Brain microvascular endothelial cell (primary cell): ENCODE data around the gene RPS6KA3.

Experiments used
- DNase-seq: peaks from one replicate; pipeline ENCODE4 v3.0.0-alpha.2; 2020
- H3K27ac ChIP-seq: fragments of 250-450 bp; sonication (Bioruptor Pico); 2 replicates; pipeline ENCODE4 v1.5.1; 2020; ENCODE audit warnings: mild to moderate bottlenecking, moderate library complexity
- H3K27me3 ChIP-seq: fragments of 250-450 bp; sonication (Bioruptor Pico); replicated peaks from 2 replicates; pipeline ENCODE4 v1.5.1; 2020; ENCODE audit warnings: mild to moderate bottlenecking
- H3K36me3 ChIP-seq: fragments of 250-450 bp; sonication (Bioruptor Pico); replicated peaks from 2 replicates; pipeline ENCODE4 v1.5.1; 2020; ENCODE audit warnings: mild to moderate bottlenecking
- H3K4me3 ChIP-seq: 2 replicates; pipeline ENCODE4 v1.5.1; 2011; ENCODE audit warnings: low read depth, mild to moderate bottlenecking, control low read depth, low read length, moderate library complexity
- CTCF ChIP-seq: IDR thresholded peaks from 2 replicates; pipeline ENCODE4 v1.5.1; 2011; ENCODE audit warnings: low read depth, mild to moderate bottlenecking, moderate library complexity, low read length, control low read depth, inconsistent platforms; ENCODE audit errors: missing control alignments
- in situ Hi-C: cut with HindIII; loops from 2 replicates; pipeline ENCODE4 v1.10.0; 2017; ENCODE audit warnings: low sequenced_read_pairs, low pct_ligation_motif_present

Gene RPS6KA3

GRCh38 chrX:20284992-20285391, 18.3 kb upstream of the RPS6KA3 start:
- in situ Hi-C loops, result no loop called here

DNA sequence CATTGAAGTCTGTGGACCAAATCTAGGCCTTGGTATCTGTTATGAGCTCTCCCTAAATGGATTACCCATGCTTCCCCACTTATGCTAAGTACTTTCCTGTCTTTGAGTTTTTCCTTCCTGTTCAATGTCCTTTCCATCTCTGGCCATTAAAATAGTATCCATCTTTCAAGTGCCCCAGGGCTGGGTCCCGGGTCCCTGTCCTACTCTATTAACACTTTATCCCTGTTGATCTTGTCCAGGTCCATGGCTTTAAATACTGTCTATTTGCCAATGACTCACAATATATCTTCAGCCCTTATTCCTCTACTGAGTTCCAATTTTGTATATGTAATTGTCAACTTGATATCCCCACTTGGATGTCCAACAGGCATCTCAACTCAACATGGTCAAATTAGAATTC, 17.7 kb upstream of the RPS6KA3 start:
- H3K4me3 ChIP-seq, result no peak overlapping the region
- H3K36me3 ChIP-seq, result no peaks in the 10 kb centered on the region
- no peaks in the 10 kb centered on the region for H3K27me3 ChIP-seq
- in situ Hi-C loops, result no loop called here
- DNase-seq, result no peak
- TF ChIP-seq CTCF, result no peak
- H3K27ac ChIP-seq, result no peak overlapping the region

More at GRCh38 chrX:20284992-20285391, 18.3 kb upstream of the RPS6KA3 start:
- H3K36me3 ChIP-seq, result no peaks in the 10 kb centered on the region
- no peak overlapping the region for H3K27ac ChIP-seq
- TF ChIP-seq CTCF, result no peak
- no peak overlapping the region for H3K4me3 ChIP-seq
- no peak for DNase-seq
- H3K27me3 ChIP-seq, result no peaks in the 10 kb centered on the region

DNA sequence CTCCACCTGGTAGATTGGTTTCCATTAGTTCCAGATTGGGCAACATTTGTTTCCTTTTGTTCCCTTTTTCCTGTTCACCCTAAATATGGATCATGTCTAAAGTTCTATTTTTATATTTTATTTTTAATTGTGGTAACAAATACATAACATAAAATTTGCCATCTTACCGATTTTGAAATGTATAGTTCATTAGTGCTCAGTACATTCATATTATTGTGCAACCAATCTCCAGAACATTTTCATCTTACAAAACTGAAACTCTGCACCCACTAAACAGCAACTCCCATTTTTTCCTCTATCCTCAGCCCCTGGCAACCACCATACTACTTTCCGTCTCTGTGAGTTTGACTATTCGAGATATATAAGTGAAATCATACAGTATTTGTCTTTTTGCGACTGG, 14.2 kb upstream of the RPS6KA3 start:
- H3K36me3 ChIP-seq, result no peaks in the 10 kb centered on the region
- TF ChIP-seq CTCF, result no peak
- no peak overlapping the region for H3K4me3 ChIP-seq
- no peak overlapping the region for H3K27ac ChIP-seq
- H3K27me3 ChIP-seq, result no peaks in the 10 kb centered on the region
- no peak for DNase-seq
- in situ Hi-C loops, result no loop called here

- Histone ChIP-seq H3K4me3 (no peak overlapping the region), H3K36me3 (no peaks in the 10 kb centered on the region), H3K27ac (no peak overlapping the region), H3K27me3 (no peaks in the 10 kb centered on the region)
- DNase-seq, result no peak
- in situ Hi-C loops, result no loop called here
- no peak for TF ChIP-seq CTCF
Measured at GRCh38 chrX:20274121-20274520, 7.4 kb upstream of the RPS6KA3 start.

DNA sequence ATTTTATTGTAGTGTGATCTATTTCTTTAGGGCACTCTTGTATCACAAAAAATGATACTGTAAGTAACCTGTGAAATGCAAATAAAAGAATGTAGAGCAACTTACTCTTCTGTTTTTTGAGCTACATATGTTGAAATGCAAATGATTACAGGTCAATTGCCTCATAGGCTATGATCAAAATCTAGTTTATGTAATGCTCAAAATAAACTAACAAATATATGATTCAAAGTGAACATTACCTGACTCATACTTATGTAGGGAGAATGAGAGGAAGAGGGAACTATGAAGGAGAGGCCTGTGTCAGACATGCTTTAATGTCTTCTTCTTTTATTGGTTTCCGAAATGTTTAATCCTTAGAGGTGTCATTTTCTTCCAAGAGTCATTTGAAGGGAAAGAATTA, 5.0 kb upstream of the RPS6KA3 start:
- Histone ChIP-seq H3K4me3 (no peak overlapping the region), H3K27ac (no peak overlapping the region), H3K27me3 (no peaks in the 10 kb centered on the region), H3K36me3 (no peaks in the 10 kb centered on the region)
- DNase-seq, result no peak
- in situ Hi-C loops, result no loop called here
- no peak for TF ChIP-seq CTCF

DNA sequence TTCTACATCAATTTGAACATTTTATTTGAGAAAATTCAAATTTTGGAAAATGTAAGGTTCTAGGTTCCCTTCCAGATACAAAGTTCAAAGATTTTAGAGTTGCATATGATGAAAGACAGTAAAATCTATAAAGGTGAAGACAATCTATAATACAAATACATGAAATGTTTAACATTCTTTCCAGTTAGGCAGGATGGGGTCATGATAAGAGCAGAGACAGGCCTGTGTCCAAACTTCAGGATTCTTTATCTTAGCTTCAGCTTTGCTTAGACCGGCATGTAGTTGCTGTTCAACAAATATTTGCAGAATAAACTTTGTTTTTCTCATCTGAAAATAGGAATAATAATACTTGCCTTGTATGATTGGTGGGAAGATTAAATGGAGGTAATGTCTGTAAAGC, 4.5 kb upstream of the RPS6KA3 start:
- no peaks in the 10 kb centered on the region for H3K27me3 ChIP-seq
- no peak overlapping the region for H3K4me3 ChIP-seq
- no peak overlapping the region for H3K27ac ChIP-seq
- TF ChIP-seq CTCF, result no peak
- no peaks in the 10 kb centered on the region for H3K36me3 ChIP-seq
- no peak for DNase-seq
- in situ Hi-C loops, result no loop called here
